ENCODE data around the gene MPP2.
"Not testable (repeated sequence)": the region's sequence is repeated elsewhere in the genome, so short reads cannot be mapped to it uniquely, and the experiment has no call there.

MPP2 gene

DNA sequence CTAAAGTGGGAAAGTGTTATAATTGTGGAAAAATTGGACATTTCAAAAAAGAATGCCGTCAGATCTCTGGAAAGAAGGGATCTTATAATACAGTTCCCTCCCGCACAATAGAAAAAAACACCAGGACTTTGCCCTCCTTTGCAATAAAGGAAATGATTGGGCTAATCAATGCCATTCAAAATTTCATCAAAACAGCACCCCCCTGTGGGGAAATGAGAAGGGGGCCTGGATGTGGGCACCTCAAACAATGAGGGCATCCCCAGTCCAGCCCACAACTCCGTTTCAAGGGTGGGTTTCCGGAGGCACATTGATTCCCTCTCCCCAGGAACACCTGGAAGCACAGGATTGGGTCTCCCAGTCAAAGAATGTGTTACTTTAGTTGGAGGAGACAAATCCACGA lies 34.2 kb downstream of the MPP2 start:
- Histone ChIP-seq H3K4me3 (ENCODE audit: low read length) (no peak overlapping the region), H3K9me3 (ENCODE audit: insufficient read depth, low read depth, low read length) (no peaks in the 10 kb centered on the region), H3K36me3 (ENCODE audit: insufficient read depth, low read length) (no peaks in the 10 kb centered on the region), H3K27ac (ENCODE audit: low read depth, low read length) (no peak overlapping the region), H3K27me3 (ENCODE audit: insufficient read depth, low read length) (no peaks in the 10 kb centered on the region), H3K9ac (ENCODE audit: low read depth, low read length) (no peak overlapping the region), H3K4me1 (ENCODE audit: insufficient read depth, low read length) (no peaks in the 10 kb centered on the region)
- WGBS: 80% methylated on average over 5 of the region's 5 CpGs

DNA sequence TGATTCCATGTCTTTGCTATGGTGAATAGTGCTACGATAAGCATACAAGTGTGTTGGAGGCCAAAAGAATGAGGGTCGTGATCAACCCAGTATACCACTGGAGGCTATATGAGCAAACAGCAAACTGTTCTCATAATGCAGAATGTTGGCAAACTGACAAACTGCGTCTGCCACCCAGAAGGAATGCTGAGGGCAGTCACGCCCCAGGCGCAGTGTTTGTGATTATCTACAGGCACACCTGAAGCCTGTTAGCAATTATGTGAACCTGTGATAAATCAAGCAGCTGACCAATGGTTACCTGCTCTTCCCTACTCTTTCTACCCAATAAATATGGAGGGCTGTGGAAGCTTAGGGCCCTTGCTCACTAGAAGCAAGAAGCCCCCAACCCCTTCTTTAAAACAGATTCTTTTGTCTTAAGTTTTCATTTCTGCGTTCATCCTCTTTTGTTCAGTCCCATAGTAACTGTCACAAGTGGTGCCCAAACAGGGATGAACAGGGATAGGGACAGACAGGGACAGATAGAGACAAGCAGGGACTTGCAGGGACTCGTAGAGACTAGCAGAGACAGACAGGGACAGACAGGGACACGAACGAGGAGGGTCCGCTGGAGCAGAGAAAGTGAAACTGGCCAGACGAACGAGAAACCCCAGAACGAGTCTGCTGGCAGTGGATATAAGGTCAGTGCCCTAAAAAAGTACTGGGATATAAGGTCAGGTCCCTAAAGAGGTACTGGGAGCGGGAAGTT lies 35.2 kb downstream of the MPP2 start:
- Histone ChIP-seq H3K9me3 (ENCODE audit: insufficient read depth, low read depth, low read length) (no peaks in the 10 kb centered on the region), H3K4me3 (ENCODE audit: low read length) (no peak overlapping the region), H3K4me1 (ENCODE audit: insufficient read depth, low read length) (no peaks in the 10 kb centered on the region), H3K36me3 (ENCODE audit: insufficient read depth, low read length) (no peaks in the 10 kb centered on the region), H3K27ac (ENCODE audit: low read depth, low read length) (no peak overlapping the region), H3K9ac (ENCODE audit: low read depth, low read length) (no peak overlapping the region), H3K27me3 (ENCODE audit: insufficient read depth, low read length) (peaks cover 6% of the 10 kb centered on the region; the same call in 1 of the 2 replicates)
- 91% methylated on average over 14 of the region's 14 CpGs for WGBS

DNA sequence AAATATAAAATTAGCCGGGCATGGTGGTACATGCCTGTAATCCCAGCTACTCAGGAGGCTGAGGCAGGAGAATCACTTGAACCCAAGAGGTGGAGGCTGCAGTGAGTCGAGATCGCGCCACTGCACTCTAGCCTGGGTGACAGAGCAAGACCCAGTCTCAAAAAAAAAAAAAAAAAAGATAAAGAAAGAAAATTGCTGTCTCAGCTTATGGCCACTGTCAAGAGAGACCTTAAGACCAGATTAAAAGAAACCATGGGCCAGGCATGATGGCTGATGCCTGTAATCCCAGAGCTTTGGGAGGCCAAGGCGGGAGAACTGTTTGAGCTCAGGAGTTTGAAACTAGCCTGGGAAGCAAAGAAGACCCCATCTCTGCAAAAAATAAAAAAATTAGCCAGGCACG lies 38.3 kb downstream of the MPP2 start:
- not testable (repeated sequence) for H3K36me3 ChIP-seq (ENCODE audit: insufficient read depth, low read length); H3K27me3 ChIP-seq (ENCODE audit: insufficient read depth, low read length); H3K9me3 ChIP-seq (ENCODE audit: insufficient read depth, low read depth, low read length); H3K27ac ChIP-seq (ENCODE audit: low read depth, low read length); H3K9ac ChIP-seq (ENCODE audit: low read depth, low read length); H3K4me1 ChIP-seq (ENCODE audit: insufficient read depth, low read length); H3K4me3 ChIP-seq (ENCODE audit: low read length)
- 78% methylated on average over 6 of the region's 6 CpGs for WGBS

DNA sequence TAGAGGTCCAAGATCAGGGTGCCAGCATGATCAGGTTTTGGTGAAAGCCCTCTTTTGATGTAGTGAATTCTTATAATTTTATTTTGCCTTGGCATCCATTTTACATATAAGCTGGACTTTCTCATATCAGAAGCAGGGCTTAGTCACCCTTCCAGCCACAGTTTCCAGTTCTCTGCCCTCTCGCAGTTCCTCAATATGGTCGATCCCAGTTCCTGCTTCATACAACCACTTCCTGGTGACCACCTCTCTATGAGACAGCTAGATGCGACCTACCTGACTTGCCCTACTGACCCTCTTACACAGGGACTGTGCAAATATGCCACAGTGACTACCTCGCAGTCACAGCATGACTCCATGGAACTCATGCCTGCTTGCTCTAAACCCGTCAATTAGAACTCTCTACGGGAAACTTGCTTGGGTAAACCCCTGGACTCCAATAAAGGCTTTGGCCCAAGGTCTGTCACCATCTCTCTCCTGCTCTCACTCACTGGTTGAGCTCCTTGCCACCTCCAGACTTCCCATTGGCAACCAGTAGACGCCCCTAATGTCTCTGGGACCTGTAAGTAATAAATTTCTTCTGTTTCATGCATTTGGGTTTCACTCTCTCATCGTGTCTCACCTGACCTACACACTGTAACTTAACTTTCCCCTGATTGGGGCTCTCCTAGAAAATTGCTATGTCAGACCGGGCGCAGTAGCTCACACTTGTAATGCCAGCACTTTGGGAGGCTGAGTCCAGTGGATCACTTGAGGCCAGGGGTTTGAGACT lies 38.9 kb downstream of the MPP2 start:
- Histone ChIP-seq H3K9me3 (ENCODE audit: insufficient read depth, low read depth, low read length) (no peaks in the 10 kb centered on the region), H3K36me3 (ENCODE audit: insufficient read depth, low read length) (no peaks in the 10 kb centered on the region), H3K4me1 (ENCODE audit: insufficient read depth, low read length) (no peaks in the 10 kb centered on the region), H3K27me3 (ENCODE audit: insufficient read depth, low read length) (peaks cover 9% of the 10 kb centered on the region; the same call in 1 of the 2 replicates), H3K27ac (ENCODE audit: low read depth, low read length) (no peak overlapping the region), H3K9ac (ENCODE audit: low read depth, low read length) (no peak overlapping the region), H3K4me3 (ENCODE audit: low read length) (no peak overlapping the region)
- WGBS: 94% methylated on average over 10 of the region's 10 CpGs

DNA sequence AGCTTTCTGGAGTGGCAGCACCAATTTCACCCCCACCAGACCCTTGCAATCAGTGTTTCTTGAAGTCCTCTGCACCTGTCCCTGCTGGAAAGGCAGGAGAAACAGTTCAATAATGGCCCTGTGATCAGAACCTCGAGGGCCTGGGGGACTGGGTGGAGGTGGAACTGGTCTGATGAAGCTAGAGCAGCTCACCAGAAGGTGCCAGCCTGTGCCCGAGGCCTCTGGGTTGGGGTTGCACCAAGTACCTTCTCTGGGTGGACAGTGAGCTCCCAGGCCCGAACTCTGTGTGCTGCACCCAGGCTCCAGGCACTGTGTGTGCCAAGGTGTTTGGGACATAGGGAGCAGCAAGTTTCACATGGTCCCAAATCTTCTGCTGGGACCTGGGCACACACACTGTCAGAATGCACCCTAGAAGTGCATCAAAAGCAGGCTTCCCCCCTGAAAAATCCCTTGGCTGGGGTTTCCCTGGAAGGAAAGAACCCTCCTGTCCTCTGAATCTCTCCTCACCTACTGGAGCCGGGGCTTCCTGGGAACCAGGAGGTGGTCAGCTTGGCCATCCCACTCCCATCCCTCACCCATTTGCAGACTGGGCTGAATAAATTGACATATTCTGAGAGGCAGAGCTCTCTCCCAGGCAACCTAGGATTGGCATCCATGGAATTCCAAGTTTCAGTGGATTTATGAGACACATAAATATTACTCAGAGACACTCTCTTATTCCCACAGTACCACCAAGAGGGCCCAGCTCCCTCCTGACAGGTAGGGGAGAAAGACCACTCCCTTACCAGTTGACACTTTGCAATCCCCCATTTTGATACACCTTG lies 43.0 kb downstream of the MPP2 start:
- Histone ChIP-seq H3K27me3 (ENCODE audit: insufficient read depth, low read length) (peaks cover 9% of the 10 kb centered on the region; the same call in 1 of the 2 replicates), H3K9ac (ENCODE audit: low read depth, low read length) (no peak overlapping the region), H3K9me3 (ENCODE audit: insufficient read depth, low read depth, low read length) (no peaks in the 10 kb centered on the region), H3K36me3 (ENCODE audit: insufficient read depth, low read length) (no peaks in the 10 kb centered on the region), H3K4me1 (ENCODE audit: insufficient read depth, low read length) (no peaks in the 10 kb centered on the region), H3K4me3 (ENCODE audit: low read length) (no peak overlapping the region), H3K27ac (ENCODE audit: low read depth, low read length) (no peak overlapping the region)
- 87% methylated on average over 4 of the region's 4 CpGs for WGBS

DNA sequence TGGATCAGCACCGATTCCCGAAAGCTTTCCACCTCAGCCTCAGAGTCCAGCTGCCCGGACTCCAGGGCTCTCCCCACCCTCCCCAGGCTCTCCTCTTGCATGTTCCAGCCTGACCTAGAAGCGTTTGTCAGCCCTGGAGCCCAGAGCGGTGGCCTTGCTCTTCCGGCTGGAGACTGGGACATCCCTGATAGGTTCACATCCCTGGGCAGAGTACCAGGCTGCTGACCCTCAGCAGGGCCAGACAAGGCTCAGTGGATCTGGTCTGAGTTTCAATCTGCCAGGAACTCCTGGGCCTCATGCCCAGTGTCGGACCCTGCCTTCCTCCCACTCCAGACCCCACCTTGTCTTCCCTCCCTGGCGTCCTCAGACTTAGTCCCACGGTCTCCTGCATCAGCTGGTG lies 45.4 kb downstream of the MPP2 start:
- Histone ChIP-seq H3K4me3 (ENCODE audit: low read length) (no peak overlapping the region), H3K4me1 (ENCODE audit: insufficient read depth, low read length) (no peaks in the 10 kb centered on the region), H3K27me3 (ENCODE audit: insufficient read depth, low read length) (0 out of 2 replicates have a peak, but pooled peaks cover 2% of the 10 kb centered on the region), H3K9ac (ENCODE audit: low read depth, low read length) (no peak overlapping the region), H3K27ac (ENCODE audit: low read depth, low read length) (no peak overlapping the region), H3K9me3 (ENCODE audit: insufficient read depth, low read depth, low read length) (no peaks in the 10 kb centered on the region), H3K36me3 (ENCODE audit: insufficient read depth, low read length) (no peaks in the 10 kb centered on the region)
- 94% methylated on average over 9 of the region's 9 CpGs for WGBS

DNA sequence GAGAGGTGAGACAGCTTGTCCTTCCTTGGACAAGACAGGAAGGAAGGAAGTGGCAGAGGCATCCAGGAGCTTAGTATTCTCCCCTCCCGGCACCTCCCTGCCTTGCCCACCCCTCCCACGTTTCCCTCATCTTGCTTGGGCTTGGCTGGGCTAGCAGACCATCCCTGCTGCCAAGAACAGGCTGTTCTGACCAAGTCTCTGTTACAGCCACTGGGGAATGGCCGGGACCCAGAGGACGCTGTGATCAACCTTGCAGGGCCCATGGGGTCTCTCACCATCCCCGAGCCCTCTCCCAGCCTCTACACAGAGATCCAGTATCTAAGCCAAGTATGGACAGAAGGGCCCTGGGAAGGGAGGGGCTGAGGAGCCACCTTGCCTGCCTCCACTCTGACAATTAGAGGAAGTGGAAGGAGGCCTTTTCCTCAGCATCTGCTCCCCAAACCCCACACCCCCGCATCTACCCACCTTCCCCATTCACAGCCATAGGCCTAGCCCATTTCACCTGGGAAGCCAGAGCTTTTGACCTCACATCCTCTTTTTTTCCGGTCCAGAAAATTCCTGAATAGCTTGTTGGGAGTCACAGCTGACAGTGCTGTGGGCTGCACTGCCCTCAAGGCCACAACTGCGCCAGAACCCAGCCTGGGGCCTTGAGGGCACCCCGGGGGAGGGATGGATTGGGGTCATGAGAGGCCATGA lies 46.3 kb downstream of the MPP2 start:
- H3K27me3 ChIP-seq (ENCODE audit: insufficient read depth, low read length): no peaks in the 10 kb centered on the region
- 86% methylated on average over 9 of the region's 9 CpGs for WGBS
- no peaks in the 10 kb centered on the region for H3K36me3 ChIP-seq (ENCODE audit: insufficient read depth, low read length)
- no peak overlapping the region for H3K9ac ChIP-seq (ENCODE audit: low read depth, low read length)
- no peaks in the 10 kb centered on the region for H3K4me1 ChIP-seq (ENCODE audit: insufficient read depth, low read length)
- H3K27ac ChIP-seq (ENCODE audit: low read depth, low read length): no peak overlapping the region
- no peak overlapping the region for H3K4me3 ChIP-seq (ENCODE audit: low read length)
- no peaks in the 10 kb centered on the region for H3K9me3 ChIP-seq (ENCODE audit: insufficient read depth, low read depth, low read length)

DNA sequence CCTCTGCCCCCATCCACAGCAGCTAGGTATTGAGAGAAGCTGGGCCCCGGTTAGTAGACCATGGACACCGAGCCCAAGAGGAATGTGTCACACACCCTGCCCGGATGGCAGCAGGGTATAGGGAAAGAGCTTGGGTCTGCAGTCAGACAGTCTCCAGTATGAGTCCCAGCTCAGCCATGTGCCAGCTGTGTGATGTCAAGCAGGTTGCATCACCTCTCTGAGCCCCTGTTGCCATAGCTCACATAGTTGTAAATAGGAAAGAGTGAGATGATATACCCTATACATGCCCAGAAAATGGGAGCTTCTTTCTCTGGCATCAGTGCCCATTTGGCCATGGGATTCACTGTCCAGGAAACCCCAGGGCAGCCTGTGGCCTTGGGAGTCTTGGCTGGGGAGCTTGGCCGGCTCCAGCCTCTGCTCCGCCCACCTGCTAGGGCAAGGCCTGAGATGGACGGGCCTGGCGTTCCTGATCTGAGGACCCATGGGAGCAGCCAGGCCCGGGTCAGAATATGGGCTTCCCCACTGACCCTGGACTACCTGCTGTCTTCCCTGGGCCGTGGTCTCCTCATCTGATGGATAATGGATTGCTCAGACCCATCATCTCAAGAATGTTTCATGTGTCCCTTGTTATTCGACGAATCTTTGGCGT lies 47.1 kb downstream of the MPP2 start:
- no peaks in the 10 kb centered on the region for H3K4me1 ChIP-seq (ENCODE audit: insufficient read depth, low read length)
- H3K27ac ChIP-seq (ENCODE audit: low read depth, low read length): no peak overlapping the region
- no peak overlapping the region for H3K4me3 ChIP-seq (ENCODE audit: low read length)
- H3K36me3 ChIP-seq (ENCODE audit: insufficient read depth, low read length): no peaks in the 10 kb centered on the region
- no peaks in the 10 kb centered on the region for H3K9me3 ChIP-seq (ENCODE audit: insufficient read depth, low read depth, low read length)
- no peaks in the 10 kb centered on the region for H3K27me3 ChIP-seq (ENCODE audit: insufficient read depth, low read length)
- no peak overlapping the region for H3K9ac ChIP-seq (ENCODE audit: low read depth, low read length)
- 90% methylated on average over 12 of the region's 12 CpGs for WGBS

DNA sequence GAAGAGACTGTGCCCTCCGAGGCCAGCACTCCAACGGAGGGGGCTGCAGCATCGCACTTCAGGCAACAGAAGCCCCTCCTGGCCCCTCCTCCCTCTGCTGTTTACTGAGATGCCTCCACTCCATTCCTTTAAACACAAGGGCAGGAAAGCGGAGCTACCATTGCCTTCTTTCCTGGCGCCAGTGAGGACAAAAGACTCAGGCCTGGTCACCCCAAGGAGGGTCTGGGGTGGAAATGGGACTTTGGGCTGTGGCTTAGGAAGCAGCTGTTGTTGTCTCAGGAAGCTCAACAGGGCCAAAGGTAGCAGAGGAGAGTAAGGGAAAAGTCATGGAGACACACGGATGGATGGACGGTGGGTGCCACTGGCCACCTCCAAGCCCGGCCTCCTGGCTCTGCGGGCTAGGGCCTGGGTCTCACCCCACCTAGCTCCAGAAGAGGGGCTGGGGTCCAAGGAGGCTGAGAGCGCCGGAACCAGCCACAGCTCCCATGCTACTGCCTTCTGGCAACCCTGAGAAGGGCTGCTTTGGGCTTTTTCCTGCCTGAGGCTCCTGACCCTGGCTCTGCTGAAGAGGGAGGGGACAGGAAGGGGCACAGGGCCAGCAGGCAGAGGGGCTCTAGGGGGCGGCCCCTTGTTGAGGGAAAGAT lies 49.3 kb downstream of the MPP2 start:
- no peak overlapping the region for H3K4me3 ChIP-seq (ENCODE audit: low read length)
- no peak overlapping the region for H3K9ac ChIP-seq (ENCODE audit: low read depth, low read length)
- no peaks in the 10 kb centered on the region for H3K36me3 ChIP-seq (ENCODE audit: insufficient read depth, low read length)
- H3K4me1 ChIP-seq (ENCODE audit: insufficient read depth, low read length): no peaks in the 10 kb centered on the region
- no peaks in the 10 kb centered on the region; the same call in 1 of the 2 replicates for H3K27me3 ChIP-seq (ENCODE audit: insufficient read depth, low read length)
- WGBS: 85% methylated on average over 12 of the region's 12 CpGs
- no peaks in the 10 kb centered on the region for H3K9me3 ChIP-seq (ENCODE audit: insufficient read depth, low read depth, low read length)
- no peak overlapping the region for H3K27ac ChIP-seq (ENCODE audit: low read depth, low read length)

DNA sequence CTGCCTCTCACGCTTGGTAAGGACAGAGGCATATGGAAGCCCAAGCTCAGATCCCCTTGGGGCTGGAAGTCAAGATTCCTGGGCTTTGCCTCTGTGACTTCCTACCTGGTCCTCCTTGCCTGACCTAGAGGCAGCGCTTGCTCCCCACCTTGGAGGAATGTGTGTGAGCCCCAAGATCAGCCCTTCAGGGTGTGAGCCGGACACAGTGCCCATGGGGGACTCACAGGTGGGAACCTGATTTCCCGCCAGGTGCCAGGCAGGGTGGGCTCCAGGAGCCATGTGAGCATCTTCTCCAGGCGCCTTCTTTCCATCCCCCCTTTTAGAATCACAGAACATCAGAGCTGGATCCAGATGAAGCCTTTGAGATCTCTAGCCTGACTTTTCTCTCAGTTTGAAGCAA lies 50.2 kb downstream of the MPP2 start:
- 95% methylated on average over 5 of the region's 5 CpGs for WGBS
- no peak overlapping the region for H3K27ac ChIP-seq (ENCODE audit: low read depth, low read length)

More for the DNA sequence above, 50.2 kb downstream of the MPP2 start:
- Histone ChIP-seq H3K4me3 (ENCODE audit: low read length) (no peak overlapping the region), H3K36me3 (ENCODE audit: insufficient read depth, low read length) (no peaks in the 10 kb centered on the region), H3K9me3 (ENCODE audit: insufficient read depth, low read depth, low read length) (no peaks in the 10 kb centered on the region), H3K4me1 (ENCODE audit: insufficient read depth, low read length) (no peaks in the 10 kb centered on the region), H3K27me3 (ENCODE audit: insufficient read depth, low read length) (no peaks in the 10 kb centered on the region; the same call in 1 of the 2 replicates), H3K9ac (ENCODE audit: low read depth, low read length) (no peak overlapping the region)

Measured in HUES64 (cell line).